Activated CD4-positive, alpha-beta T cell treated with anti-CD3 and anti-CD28 coated beads, Interleukin-2, Interleukin-6, amounts not matched to agents 100 ng/mL and 50 ng/mL, durations not matched to agents 16 hours and 8 hours (primary cell): ENCODE data around the gene TLL2.

Source experiments
- DNase-seq: peaks from one replicate; pipeline ENCODE4 v3.0.0-alpha.2; 2020

TLL2 gene

DNA sequence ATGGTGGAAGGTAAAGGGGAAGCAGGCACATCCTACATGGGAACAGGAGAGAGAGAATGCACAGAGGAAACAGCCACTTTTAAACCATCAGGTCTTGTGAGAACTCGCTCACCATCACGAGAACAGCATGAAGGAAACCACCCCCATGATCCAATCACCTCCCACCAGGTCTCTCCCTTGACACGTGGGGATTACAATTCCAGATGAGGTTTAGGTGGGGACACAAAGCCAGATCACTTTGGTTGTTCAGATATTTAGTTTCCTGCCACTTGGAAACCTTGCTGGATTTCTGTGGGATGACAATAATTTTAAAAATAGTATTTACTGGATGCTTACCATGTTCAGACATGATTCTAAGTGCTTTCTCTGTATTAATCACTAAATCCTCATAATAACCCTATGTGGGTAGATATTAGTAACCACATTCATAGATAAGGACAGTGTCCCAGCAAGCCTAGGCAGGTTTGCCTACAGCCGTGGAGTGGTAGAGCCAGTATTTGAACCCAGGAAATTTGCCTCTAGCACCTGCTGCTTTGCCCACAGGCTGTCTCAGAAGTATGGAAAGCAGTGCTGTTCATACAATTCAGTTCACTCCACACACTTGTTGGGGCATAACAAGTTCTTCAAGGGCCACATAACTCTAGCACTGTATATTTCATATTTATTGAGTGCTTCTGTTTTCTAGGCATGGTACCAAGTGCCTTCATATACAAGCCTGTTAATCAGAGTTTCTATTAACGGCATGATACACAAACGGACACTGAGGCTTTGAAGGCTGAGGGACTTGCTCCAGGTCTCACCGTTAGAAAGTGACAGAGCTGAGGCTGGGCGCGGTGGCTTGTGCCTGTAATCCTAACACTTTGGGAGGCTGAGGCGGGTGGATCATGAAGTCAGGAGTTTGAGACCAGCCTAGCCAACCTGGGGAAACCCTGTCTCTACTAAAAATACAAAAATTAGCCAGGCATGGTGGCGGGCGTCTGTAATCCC, 8.3 kb downstream of the TLL2 start:
- no peak for DNase-seq

DNA sequence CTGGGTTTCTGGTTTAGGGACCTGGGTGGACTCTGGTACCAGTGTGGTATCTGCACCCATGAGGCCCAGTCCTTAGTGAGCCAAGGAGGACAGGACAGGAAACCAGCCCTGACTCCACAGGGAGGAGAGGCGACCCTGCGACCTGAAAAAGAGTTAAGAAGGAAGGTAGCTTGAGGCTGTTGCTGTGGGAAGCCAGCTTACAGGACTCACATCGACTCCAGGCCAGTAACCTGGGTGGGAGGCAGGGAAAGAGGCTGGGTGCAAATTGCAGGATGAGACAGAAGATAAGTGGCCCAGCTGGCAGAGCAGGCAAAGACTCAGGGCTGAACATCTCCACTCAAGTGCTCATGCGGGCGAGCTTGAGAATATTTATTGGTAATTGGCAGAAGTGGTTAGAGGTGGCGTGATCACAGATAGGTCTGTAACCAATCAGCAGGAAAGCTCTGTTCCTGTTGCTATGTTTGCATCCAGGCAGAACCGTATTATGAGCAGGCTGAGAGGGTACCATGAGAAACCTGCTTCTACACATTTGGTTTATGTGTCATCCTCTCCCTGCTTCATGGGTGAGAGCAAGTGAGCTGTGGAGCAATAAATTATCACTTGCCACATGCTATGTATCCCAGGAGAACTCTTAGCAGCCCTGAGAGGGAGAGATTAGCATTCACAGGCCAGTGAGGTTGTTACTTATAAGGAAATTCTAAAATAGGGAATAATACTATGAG, 11.0 kb downstream of the TLL2 start:
- no peak for DNase-seq

DNA sequence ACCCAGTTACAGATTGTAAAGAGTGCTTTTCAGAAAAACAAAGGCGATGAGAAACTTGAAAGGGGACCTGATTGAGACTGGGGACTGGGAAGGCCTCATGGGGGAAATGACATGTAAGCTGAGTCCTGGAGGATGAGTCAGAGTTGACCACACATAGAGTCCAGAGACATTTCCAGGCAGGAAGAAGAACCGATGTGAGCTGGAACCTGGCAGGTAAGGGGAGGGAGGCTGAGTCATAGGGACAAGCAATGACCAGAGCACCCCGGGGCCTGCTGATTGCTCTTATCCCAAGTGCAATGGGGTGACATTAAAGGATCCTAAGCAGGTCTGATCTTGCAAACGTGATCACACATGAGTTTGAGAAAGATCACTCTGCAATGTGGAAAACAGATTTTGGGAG, 11.7 kb downstream of the TLL2 start:
- DNase-seq, result no peak

DNA sequence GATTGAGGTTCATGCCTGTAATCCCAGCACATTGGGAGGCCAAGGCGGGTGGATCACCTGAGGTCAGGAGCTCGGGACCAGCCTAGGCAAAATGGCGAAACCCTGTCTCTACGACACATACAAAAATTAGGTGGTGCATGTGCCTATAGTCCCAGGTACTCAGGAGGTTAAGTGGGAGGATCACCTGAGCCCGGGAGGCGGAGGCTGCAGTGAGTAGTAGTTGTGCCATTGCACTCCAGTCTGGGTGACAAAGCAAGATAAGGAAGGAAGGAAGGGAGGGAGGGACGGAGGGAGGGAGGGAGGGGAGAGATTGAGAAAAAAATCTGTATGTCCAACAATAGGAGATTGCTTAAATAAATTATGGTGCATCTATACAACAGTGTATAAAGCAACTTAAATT, 13.2 kb downstream of the TLL2 start:
- no peak for DNase-seq

DNA sequence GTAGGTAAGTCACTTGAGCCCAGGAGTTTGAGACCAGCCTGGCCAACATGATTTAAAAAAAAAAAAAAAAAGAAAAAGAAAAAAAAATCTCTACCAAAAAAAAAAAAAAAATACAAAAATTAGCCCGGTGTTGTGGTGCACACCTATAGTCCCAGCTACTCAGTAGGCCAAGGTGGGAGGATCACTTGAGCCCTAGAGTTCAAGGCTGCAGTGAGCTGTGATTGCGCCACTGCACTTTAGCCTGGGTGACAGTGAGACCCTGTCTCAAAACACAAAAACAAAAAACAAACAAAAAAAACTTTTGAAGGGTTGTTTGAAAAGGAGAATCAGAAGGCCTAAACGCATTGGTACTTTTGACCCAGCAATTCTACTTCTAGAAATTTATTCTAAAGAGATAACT, 13.7 kb downstream of the TLL2 start:
- DNase-seq, result no peak

DNA sequence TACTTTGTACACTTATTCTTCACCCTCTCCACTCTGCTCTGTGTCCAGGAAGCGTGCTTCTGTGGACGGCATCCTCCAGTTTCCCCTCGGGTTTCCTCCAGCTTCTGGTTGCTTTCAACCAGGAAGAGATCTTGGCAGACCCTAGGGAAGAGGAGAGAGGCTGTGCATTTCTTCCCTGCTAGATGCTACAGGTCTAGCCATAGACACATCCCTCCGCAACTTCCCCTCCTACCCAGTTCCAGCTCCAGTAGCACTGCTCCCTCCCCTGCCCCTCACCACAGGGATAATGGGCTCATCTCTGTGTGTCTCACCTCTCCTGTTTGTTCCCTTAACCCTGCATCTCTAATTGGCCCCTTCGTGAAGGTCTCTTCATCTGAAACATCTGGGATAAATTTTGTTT, 16.3 kb downstream of the TLL2 start:
- DNase-seq, result no peak

DNA sequence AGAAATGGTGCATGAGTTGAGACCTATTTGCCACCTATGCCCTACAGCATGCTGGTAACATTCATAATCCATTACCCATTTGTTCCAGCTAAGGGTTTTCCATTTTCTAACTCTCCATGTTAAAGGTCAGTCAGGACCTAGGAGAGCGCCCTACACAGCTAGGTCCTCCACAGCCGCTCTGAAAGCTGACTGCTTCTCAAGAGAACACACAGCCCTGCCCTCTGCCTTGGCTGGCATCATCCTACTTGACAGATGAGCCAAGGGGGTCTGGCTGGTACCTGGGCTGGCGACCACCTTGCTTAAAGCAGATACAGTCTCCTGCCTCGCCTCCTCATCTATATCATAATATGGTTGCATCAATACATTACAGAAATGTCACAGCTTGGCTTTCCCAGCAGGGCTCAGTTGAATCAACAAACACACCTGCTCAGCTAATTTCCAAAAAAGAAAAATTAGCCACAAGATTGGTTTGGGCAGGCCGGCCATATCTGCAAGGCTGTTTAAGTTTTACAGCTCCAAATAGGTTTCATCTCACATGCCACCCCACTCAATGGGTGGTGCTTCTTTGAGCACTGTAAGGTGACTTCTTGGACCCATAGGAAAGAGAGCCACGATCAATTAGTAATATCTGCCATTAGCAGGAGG, 17.3 kb downstream of the TLL2 start:
- DNase-seq, result no peak

DNA sequence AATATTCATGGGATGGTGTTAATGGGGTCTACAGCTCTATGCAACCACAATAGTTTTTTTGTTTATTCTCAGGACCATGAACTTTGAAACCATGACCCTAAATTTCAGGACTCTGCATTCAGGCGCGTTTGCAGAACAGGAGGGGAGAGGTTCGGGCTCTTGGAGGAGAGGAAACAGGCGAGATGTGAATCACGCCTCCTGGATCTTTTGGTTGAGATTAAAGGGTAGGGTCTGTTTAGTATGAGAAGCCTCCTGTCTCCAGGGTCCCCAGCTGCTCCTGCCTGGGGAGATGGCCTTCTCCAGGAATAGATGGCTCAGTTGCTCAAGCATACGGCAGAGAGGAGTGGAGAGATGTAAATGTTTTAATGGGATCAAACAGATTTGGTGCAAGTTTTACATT, 18.2 kb downstream of the TLL2 start:
- no peak for DNase-seq

DNA sequence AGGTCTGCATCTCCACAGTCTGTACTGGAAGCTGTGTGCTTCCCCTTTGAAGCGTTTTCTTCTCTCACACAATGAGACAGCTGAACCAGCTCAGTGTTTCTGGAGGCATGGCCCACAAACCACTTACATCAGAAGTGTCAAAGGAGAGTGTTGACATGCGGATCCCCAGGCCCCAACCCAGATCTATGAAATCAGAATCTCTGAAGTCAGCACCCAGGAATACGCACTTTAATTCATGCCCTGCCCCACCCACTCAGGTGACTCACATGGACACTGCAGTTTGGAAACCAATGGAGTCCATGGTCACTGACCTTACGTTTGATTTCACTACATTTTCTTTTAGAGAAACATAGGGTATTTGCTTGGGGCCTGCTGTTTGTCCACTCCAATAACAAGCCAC, 19.0 kb downstream of the TLL2 start:
- DNase-seq, result no peak

DNA sequence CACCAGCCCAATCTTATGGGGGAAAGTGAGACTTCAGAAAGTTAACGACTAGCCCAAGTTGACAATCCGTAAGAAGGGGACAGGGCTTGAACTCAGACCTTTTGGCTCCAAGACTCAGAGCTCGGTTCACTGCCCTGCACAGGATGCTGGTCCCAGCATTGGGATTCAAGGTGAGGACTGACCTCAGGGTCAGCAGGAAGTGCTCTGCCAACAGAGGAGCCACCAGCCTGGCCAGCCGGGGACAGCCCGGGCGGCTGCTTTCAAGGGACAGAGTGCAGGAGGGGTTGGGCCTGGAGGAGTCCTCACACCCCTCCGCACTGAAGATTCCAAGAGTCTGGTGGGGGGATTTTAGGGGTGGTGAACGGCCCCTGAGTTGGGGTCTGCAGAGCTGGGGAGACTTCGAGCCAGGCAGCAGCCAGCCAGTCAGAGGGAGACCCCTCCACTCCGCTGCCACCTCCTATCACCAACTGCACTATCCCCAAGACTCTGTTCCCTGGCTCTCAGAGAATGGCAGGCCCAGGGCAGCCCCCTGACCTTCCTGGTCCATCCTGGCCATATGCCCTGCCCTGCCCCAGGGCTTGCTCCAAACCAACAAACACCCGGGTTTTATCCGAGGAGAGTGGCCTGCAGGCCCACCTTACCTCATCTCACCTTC, 19.7 kb downstream of the TLL2 start:
- no peak for DNase-seq

DNA sequence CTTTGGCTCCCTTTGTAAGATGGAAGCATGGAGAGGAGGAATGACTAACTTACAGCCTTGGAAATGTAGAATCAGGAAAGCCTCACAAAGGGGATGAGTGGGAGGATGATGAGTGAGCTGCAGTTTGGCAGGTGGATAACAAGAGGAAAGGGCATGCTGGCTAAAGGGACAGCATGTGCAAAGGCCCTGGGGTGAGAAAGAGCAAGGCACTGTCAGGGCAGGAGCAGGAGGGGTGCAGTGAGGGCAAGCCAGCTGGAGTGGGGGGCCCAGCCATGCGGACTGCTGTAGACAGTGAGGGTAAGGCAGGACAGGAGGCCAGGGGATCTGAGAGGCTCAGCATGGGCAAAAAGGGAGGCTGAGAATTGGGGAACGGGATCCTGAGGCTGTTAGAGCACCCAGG, 20.5 kb downstream of the TLL2 start:
- DNase-seq, result no peak

DNA sequence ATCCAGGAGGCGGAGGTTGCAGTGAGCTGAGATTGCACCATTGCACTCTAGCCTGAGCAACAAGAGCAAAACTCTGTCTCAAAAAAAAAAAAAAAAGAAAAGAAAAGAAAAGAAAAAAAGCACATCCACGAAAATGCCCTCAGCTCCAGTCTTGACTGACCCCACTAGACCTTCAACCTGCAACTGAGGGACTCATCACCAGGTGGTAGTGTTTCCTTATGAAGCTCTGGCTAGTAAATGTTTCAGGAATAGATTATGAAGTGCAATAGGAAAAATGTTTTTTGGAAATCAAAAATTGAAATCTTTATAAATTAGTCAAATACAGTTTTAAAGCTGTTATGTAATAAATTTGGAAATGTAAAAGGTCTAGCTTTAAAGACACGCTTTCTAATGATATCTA, 22.4 kb downstream of the TLL2 start:
- DNase-seq, result no peak

DNA sequence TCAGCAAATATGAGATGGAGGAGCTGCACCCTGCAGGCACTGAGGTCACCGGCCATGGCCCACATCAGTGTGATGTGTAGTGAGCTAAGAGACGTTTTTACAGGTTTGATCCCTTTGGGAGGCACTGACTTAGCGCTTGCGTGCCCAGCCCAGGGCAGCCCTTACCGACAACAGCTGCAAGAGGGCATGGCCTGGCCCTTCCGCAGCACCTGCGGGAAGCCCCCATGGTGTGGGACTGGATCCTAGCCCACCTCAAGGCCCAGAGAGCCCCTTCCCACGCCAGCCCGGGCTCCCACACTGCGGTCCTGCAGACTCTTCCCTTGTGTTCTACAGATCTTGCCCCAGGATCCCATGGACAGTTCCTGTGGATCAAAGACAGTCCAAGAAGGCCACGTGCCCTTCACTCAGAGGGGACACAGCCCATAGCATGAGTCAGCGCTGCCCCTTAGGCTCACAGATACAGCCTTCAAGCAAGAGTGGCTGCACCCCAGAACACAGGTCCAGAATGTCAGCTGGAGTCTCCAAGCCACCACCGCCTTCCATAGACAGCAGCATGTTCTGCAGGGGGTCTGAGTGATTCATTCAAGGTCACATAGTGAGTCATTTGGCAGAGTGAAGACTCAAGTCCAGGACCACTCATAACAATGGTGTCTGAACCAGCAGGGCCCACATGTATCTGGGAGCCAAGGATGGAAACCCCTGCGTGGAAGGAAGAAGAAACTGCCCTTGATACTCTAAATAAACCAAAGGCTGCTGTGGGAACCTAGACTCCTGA, 25.4 kb downstream of the TLL2 start:
- no peak for DNase-seq

DNA sequence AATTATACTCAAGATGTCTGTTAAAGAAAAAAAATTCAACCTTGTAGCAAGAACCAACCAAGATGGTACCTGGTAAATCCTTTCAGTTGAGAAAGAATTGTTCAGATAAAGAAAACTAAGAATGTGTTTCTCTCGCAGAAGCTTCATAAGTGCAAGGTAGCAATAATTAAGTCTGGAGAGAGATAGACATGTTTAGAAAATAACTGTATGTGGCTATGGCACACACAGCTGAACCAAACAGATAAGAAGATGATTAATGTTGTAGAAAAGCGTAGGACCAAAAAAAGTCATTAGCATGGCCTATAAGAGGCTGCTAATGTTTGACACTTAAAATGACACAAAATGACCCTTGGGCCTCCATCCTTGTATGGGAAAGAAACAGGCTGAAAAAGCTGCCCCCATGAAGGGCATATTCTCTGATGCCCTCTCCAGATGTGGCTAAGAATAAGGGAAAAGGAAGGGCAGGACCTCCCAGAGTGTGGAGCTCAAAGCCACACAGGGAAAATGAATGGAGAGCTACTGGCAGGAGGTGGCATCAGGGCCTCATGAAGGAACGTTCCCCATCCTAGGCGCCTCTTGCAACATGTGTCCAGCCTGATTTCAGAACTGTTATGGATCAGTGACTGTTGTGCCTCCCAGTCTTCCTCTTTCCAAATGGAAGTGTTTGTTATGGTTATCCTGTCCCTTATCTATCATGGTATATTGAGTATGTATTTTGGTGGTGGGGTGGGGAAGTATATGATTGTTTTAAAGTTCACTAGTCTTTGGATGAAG, 30.7 kb downstream of the TLL2 start:
- no peak for DNase-seq

DNA sequence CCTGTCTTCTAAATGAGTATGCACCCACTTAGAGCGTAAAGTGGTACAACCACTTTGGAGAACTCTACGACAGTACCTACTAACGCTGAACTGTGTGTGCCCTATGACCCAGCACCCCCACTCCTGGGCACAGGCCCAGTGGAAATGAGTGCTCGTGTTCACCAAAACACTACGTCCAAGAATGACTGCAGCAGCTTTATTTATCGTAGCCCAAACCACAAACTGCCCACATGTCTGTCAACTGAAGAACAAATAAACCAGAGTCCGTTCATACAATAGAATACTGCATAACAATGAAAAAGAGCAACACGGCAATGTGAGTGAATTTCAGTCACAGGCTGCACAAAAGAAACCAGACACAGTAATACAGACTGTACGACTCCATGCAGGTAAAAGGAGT, 35.4 kb downstream of the TLL2 start:
- no peak for DNase-seq

DNA sequence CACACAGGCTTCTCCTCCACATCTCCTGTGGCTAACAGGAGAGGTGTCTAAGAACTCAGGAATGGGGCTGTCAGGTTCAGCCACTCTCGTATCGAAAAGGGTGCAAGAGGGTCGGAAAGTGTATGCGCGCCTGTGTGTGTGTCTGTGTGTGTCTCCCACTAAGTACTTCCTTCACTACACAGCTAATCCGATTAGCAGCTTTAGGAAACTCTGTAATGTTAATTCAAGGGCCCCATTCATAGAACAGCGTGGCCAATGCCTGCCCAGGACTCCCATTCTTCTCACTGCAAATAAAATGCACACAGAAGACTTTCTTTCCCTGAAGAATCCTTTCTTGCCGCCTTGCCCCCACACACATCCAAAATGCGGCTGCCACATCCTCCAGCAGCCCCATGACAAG, 39.9 kb downstream of the TLL2 start:
- no peak for DNase-seq

DNA sequence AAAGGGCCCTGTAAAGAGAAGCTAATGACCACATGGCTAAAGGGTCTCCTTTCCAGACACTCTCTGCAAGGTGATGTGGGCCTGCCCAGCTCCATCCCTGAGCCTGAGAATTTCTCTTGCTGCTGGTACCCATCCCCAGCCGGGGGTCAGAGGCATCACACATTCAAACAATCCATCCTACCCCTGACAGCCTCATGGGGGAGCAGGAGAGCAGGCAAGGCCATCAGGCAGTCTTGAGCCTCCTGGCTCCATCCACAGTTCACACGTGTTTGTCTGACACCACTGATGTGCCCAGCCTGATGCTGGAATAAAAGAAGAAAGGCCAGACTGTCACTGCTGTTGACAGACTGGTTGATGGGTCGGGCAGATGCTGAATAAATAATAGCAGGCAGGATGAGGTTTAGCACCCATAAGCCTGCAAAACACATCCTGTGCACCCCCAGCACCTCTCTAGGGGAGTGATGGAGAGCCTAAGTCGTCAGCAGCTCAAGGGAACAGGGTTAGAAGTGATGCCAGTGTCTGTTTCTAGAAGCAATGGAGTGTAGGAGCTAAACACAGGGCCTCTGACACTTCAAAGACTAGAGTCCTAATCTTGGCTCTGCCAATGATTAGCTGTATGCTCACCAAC, 43.5 kb downstream of the TLL2 start:
- peak; percentile 48 for DNase-seq

DNA sequence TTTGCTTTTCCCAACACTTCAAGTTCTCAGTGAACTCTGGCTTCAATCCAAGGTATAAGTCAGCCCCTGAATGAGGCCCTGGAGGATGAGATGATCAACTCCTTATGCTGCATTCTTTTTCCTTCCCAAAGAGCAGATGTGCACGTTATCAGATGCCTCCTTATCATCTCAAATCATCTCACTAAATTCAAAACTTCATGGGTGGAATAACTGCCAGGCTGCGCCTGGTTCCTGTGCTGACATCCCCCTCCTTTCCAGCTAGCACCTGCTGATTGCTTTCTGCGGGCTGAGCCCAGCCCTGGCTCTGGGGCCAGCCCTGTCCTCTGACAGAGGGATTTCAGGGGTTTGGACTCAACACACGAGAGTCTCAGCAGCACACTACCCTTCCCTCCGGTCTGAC, 44.9 kb downstream of the TLL2 start:
- DNase-seq, result no peak

DNA sequence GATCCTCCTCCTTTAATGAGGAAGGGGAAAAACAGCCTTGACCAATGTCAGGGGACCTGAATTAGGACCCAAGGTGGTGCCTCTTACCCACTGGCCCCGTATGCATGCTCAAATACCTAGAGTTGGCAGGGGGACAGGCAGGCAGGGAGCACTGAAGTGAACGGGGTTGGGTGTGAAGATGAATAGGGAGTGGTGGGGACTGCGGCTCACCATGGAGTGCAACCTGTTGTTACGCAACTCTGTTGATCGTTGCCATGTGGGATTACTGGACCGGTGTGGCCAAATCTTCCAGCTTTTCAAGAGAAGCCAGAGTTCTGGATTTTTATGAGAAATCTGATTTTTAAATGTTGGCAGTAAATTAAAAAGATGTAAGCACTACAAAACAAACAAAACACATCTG, 48.1 kb downstream of the TLL2 start:
- no peak for DNase-seq

DNA sequence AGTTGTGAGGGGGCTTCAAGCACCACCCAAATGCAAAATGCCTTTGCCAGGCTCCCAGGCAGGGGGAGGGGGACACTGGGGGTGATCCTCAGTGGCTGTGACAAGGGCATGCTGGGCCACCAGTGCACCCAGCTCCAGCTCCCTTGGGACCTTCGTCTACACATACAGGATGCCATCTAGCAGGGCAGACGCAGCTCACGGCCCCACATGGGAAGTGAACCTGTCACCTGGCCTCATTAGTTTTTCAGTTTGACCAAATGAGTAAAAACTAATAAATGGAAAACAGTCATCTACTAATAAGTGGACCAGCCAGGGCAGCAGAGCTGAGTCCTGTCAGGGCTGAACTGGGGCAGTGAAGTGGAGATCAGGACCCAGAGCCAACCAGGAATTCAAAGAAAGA, 50.2 kb downstream of the TLL2 start:
- DNase-seq, result no peak

DNA sequence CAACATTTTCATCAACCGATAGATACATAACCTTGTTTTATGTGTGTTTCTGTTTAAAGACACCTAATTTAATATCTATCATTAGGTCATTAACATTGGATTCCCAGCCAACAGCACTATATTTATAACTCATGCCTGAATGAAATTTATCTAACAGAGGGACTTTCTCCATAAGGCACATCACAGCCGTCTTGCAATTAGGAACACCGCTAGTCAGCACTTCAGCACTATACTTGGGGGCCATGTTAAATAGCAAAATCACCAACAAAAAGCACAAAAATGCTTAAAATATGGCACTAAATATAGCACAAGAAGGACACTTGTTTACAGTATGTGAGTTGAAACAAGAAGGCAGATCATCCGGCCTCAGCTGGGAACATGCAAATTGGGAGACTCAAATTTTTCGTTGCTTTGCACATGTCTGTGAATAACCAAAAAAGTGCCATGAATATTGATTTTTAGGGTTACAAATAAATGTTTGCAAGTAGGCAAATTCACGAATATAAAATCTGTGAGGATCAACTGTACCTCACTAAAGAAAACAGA, 51.0 kb downstream of the TLL2 start:
- no peak for DNase-seq
